ENCODE results near the gene TARDBP.
"Not testable (repeated sequence)": the region's sequence is repeated elsewhere in the genome, so short reads cannot be mapped to it uniquely, and the experiment has no call there.

Gene TARDBP

DNA sequence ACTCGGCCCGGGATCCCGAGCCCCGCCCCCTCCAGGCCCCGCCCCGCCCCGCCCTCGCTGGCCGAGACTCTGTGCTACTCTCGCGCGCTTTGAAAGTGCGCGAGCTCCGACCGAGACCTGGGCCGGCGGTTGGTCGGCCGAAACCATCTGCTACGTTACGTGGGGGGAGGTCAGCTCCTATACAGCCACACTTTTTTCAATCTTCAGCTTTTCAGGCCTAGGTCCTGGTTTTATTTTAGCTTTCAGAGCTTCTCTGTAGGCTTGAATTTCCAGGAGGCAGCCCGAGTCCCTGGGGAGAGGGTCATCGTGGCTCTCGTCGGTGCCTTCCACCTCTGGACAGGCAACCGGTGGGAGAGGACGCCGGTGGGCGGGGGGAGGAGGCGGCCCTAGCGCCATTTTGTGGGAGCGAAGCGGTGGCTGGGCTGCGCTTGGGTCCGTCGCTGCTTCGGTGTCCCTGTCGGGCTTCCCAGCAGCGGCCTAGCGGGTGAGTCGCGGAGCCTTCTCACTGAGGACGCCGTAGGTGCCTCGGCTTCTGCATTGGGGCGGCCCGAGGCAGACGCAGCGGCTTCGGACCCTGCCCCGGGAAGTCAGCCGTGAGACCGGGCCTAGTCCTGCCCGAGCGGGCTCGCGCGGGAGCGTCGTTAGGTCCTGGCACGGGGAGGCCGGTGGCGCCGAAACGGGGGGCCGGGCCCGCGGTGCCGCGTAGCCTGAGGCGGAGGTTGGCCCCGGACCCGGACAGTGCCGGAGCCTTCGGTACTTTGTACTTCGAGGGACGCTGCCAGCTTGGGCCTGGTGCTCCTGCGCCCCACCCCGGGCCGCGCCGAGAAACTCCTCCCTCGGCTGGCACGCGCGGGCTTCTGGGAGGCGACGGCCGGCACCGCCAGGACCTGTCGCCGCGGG lies at the start of gene TARDBP:
TSS of gene TARDBP (plus strand) at position 395 of the 900 bp plus-strand sequence. CDS start 1,074 bp downstream, outside the sequence.
- peak; percentile 91 for DNase-seq

GRCh38 chr1:10965546-10966226 lies 46.8 kb upstream of the TARDBP start:
- DNase-seq, result peak; percentile 28

GRCh38 chr1:10967090-10967489 lies 45.4 kb upstream of the TARDBP start:
- no peak for DNase-seq

DNA sequence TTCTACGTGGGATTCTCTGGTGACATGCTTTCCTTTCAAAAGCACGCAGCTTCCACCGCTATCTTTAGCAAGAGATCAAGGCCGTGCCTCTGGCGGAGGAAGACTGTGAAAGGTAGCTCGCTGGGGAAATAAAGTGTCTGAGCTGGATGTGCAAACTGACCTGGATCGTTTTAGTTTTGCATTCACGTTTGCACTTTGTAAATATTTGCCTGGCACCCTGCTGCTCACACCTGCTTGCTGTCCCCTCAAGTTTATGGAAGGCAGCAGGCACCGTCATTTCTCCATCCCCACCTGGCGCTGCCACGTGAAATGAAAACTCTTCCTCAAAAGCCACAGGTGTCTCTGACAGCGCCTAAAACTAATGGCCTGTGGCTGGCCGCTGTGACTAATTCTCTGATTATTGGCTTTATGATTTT lies 44.0 kb upstream of the TARDBP start:
- no peak for DNase-seq

DNA sequence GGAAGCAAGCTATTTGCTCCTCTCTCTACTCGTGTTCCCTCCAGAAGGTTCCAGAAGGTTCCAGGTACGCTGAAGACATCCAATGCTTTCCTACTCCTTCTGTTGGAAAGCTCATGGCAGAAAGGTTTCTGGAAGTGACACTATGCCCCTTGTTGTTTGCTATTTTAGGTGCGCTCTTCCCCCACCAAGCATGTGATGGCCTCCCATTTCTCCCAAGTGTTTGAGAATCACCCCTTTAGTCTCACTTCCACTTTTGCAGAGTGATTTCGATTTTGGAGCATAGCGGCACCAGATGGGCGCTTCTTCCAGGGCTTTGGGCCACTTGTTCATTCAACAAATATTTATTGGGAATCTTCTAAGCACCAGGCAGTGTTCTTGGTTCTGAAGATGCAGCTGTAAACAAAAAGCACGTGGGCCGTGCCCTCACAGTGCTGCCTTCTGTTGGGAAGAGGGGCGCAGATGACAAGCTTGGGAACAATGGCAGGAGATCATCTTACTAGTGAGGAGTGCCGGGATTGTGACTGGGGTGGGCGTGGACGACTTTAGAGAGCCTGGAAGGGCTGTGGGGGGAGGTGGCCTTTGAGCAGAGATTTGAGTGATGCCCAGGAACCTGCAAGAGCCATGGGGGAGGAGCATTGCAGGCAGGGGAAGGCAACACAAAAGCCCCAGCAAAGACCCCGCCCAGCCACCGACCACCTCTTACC lies 43.0 kb upstream of the TARDBP start:
- DNase-seq, result no peak

DNA sequence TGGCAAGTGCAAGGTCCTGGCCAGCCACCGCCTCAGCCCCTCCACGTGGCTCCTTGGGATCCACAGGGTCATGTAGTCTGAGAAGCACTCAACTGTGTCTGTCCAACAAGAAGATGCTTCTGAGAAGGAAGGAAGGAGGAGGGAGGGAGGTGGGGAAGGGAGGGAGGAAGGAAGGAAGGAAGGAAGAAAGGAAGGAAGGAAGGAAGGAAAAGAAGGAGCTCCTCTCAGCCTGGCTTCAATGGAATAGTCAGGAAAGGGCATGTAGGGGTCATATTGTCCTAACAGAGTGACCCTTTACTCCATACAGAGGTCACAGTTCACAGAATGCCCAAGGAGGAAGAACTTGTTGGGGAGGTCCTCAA lies 42.5 kb upstream of the TARDBP start:
- no peak for DNase-seq

GRCh38 chr1:10973552-10973951 lies 38.9 kb upstream of the TARDBP start:
- no peak for DNase-seq

GRCh38 chr1:10973956-10974881 lies 38.2 kb upstream of the TARDBP start:
- no peak for DNase-seq

DNA sequence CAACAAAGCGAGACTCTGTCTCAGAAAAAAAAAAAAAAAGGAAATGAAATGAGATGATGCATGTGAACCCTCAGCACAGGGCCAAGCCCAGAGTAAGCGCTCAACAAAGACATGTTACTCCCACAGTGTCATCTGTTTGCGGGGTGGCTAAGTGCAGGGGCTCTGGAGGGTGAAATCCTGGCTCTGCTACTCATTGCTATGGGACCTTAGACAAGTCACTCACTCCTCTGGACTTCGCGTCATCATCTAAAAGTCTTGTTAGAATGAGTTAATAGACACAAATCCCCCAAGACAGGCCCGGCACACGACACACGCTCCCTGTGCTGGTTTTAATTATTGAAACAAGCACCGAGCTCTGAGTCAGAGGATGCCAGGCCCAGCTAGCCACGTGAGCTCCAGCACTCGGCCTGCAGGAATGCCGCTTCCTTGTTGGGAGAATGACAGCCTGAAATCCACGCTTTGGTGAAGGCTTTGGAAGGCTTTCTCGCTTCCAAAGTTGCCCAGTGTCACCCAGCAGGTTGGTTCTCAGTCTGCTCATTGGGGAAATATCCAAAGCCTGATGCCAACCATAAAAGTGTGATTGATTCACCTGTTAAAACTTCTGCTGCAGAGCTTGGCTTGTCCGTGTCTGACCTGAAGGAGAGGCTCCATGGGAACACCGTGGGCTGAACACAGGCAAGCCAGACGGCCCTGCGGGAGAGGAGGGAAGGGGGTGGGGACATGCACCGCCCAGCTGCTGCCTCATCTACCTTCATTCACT lies 36.7 kb upstream of the TARDBP start:
- DNase-seq, result no peak

DNA sequence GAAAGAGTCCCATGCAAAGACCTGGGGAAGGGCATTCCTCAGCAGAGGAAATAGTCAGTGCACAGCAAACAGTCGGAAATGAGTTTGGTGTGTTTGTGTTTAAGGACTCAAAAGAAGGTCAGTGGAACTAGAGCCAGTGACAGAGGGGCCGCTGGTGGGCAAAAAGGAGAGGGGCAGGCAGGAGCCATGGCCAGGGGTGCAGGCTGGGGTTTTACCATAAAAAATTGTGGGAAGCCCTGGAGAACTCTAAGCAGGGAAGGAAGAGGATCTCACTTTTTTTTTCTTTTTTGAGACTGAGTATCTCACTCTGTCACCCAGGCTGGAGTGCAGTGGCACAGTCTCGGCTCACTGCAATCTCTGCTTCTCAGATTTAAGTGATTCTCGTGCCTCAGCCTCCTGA lies 33.7 kb upstream of the TARDBP start:
- DNase-seq, result no peak

- no peak for DNase-seq
Observed at GRCh38 chr1:10979483-10979920, 33.0 kb upstream of the TARDBP start.

GRCh38 chr1:10980094-10980577 lies 32.3 kb upstream of the TARDBP start:
- DNase-seq, result no peak

DNA sequence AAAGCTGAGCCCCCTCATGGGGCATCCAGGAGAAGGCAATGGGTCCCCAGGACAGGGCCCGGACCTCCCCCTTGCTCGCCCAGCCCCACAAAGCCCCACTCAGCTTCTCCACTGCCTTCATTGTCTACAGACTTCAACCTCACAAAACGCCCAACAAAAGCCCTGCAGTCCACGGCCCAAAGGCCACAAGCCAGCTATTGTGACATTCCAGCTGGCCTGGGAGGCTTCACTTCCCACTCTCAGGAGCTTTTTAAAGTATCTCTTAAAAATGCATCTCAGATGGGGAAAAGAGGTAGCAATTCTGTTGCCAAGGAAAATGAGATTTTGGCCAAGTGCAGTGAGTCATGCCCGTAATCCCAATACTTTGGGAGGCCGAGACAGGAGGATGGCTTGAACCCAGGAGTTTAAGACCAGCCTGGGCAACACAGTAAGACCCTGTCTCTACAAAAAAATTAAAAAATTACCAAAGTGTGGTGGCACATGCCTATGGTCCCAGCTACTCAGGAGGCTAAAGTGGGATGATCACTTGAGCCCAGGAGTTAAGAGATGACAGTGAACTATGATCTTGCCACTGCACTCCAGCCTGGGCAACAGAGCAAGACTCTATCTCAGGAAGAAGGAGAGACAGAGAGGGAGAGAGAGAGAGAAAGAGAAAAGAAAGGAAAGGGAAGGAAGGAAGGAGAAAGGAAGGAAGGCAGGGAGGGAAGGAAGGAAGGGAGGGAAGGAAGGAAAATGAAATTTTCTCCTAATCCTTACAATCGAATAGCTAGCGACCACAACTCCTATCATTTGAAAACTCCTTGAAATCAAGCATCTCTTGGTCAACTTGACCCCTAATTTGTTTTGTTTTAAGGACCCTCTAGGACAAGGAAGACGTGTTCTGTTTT lies 31.4 kb upstream of the TARDBP start:
- DNase-seq, result no peak

- no peak for DNase-seq
Observed at GRCh38 chr1:10986525-10986890, 25.9 kb upstream of the TARDBP start.

DNA sequence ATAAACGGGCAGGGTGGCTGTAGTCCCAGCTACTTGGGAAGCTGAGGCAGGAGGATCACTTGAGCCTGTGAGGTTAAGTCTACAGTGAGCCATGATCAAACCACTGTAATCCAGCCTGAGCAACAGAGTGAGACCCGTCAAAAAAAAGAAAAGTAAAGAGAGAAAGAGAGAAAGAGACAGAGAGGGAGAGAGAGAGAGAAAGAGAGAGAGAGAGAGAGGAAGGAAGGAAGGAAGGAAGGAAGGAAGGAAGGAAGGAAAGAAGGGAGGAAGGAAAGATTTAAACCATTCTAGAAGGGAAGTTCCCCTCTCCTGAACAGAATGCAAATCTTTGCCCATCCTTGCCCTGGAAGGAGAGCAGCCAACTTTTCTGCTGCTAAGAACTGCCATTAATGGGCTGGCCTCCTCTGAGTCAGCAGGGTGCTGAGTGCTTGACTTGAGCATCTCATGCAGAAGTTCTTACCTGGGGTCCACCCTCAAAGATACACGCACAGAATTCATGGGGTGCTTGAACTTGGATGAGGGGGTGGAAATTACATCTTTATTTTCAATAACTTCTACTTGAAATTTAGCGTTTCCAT lies 24.5 kb upstream of the TARDBP start:
- DNase-seq, result no peak

DNA sequence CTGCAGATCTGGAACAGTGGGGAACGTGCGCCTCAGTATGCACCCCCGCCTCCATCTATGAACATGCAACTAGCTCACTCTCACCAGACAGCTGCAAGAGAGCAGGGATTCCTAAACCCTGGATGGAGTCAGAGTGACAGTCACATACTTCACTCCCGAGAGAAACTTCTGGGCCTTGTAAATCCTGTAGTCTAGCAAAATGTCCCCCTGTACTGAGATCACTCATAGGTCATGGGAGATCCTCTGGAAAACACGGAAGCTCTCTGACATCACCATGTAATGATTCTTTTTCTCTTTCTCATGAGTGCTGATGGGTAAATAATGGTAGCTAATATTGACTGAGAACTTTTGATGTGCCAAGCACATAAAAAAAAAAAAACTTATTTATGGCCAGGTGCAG lies 23.4 kb upstream of the TARDBP start:
- no peak for DNase-seq

- not testable (repeated sequence) for DNase-seq
Observed at GRCh38 chr1:10989920-10990516, 22.4 kb upstream of the TARDBP start.

DNA sequence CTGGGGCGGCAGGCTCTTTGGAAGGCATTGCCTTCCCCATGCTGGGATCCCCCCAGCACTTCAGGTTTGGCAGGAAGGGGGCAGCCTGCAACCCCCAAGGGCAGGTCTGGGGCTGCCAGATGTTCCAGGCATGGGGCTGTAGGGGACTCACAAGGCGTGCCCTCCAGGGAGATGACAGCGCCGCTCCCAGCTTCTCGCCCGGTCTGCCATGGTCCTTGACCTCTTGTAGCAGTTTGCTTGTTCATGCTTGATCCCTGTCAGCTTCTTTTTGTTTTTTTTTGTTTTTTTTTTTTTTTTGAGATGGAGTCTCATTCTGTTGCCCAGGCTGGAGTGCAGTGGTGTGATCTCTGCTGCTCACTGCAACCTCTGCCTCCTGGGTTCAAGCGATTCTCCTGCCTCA lies 21.6 kb upstream of the TARDBP start:
- no peak for DNase-seq

GRCh38 chr1:10992004-10992403 lies 20.4 kb upstream of the TARDBP start:
- DNase-seq, result not testable (repeated sequence)

GRCh38 chr1:10992864-10993263 lies 19.6 kb upstream of the TARDBP start:
- DNase-seq, result no peak
